Suprapubic skin (tissue), 3 donors: Measurements from ENCODE around the gene H19.

ENCODE experiments used
- CTCF ChIP-seq, 2 donors: fragments of 200-600 bp in 1 of 2; fragments of 450-650 bp in 1 of 2; sonication (generic) in 1 of 2; IDR thresholded peaks; one replicate each; pipeline ENCODE4 v1.5.1; 2016 to 2019; ENCODE audit warnings: antibody characterized with exemption in 2 of 2, mild to moderate bottlenecking in 1 of 2, moderate library complexity in 1 of 2
- POLR2A ChIP-seq, 2 donors: fragments of 450-650 bp; IDR thresholded peaks; one replicate each; pipeline ENCODE4 v1.6.1; 2017; ENCODE audit warnings: antibody characterized with exemption in 2 of 2, mild to moderate bottlenecking in 2 of 2, moderate library complexity in 2 of 2

- no peak for TF ChIP-seq CTCF (IDR thresholded peaks at IDR 0.05)
- no peak for TF ChIP-seq POLR2A (IDR thresholded peaks at IDR 0.05)
Measured at GRCh38 chr11:1963864-1964263, 33.8 kb downstream of the H19 start.
